HG02885 (cell line): ENCODE data around the gene CLIC4.

ENCODE experiments used
- ATAC-seq: cut with Tn5 transposase; IDR thresholded peaks from one replicate; pipeline ENCODE4 v1.9.1; 2021; ENCODE audit warnings: mild to moderate bottlenecking; ENCODE audit not compliant: unreplicated experiment, poor library complexity

CLIC4 gene

GRCh38 chr1:24853649-24854048, 108.4 kb downstream of the CLIC4 start:
- no peak for ATAC-seq

GRCh38 chr1:24855474-24855873, 110.2 kb downstream of the CLIC4 start:
- ATAC-seq: no peak

- ATAC-seq: no peak
These were observed 111.7 kb downstream of the CLIC4 start for GRCh38 chr1:24856787-24857506.

DNA sequence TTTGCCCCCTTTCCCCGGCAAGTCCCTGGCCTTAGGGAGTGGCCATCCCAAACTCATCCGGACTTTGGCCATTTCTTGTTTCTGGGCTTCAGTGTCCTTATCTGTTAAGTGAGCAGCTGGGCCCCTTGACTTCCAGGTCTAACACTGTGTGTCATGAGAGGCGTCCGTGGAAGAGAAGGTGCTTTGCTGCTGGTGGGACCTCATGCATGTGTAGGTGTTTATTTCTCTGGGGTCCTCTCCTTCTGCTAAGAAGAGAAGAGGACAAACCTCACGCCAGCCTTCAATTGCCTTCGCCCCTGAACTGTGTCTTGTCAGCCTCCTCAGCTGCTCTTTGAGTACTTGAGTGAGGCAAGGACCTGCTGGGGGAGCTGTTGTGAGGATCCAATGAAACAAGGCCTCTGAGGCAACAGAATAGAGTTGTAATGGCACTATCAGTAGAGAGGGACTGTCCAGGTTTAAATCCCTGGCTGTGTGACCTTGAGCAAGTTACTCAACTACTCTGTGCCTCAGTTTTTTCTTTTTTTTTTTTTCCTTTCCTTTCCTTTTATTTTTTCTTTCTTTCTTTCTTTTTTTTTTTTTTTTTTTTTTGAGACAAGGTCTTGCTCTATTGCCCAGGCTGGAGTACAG, 112.4 kb downstream of the CLIC4 start:
- ATAC-seq: no peak

- no peak for ATAC-seq
These were observed 113.0 kb downstream of the CLIC4 start for GRCh38 chr1:24858277-24858676.

GRCh38 chr1:24859063-24860010, 114.1 kb downstream of the CLIC4 start:
- no peak for ATAC-seq

DNA sequence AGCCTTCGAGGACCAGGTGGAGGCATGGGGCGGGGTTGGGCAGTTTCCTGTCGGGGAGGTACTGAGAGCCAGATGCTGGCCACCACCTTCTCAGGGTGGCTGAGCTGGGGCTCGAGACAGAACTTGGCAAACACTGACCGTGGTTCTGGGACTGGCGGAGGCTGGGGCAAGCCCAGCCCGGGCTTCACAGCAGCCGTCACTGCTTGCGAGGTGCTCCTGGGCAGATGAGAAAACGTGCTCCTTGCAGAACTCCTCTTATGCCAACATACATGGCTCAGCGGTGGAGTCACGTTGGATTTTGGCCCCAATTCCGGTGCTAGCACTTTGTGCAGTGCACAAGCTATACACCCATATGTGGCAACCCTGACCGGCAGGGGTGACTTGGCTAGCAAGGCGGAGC, 115.6 kb downstream of the CLIC4 start:
- ATAC-seq: no peak

- no peak for ATAC-seq
These were observed 116.8 kb downstream of the CLIC4 start for GRCh38 chr1:24861821-24862727.

DNA sequence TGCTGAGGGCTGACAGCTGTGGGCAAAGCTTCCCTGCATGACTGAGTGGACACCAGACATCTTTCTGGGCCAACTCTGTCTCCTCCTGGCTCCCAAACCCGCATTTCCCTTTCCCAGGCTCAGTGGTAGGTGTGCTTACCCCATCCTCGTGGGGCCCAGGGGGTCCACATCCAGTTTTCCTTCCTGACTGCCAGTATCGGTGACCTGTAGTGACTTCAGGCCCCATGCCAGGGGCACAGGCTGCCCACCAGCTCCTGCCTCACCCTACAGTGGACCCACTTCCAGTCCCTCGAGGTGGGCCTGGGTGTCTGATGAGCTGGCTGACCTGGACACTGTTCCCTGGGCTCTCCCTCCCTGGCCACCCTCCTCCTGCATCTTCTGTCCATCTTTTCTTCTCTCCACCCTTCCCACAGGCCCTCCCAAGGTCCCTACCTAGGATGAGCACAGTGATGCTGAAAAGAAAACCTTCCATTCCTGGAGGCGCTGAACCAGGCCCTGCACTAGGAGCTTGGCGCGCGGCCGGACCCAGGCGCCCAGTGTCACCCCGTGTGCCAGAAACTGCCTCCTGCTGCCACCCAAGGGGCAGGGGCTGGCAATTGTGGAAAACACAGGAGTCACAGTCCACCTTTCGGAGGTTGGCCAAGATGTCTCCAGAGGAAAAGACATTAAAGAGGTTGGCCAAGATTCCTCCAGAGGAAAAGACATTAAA, 117.7 kb downstream of the CLIC4 start:
- no peak for ATAC-seq

DNA sequence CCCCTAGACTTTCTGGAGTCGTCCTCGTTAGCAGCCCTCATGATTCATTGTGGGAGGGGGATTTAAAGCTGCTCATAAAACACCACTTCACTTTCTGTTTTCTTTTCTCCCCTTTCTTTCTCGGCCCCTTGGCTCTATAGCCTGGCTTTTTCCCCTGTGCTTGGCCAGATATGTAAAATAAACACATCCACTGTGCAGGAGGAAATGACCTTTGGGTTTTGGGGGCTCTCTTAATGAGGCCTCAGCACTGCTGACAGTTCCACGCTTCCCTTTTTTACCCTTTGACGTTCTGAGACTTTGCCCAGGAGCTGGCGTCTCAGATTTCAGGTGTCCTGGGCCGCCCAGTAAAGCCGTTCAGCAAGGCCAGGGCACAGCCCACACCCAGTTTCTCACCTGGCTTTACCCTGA, 119.1 kb downstream of the CLIC4 start:
- no peak for ATAC-seq

GRCh38 chr1:24865168-24865567, 119.9 kb downstream of the CLIC4 start:
- ATAC-seq: no peak

- ATAC-seq: no peak
These were observed 120.3 kb downstream of the CLIC4 start for GRCh38 chr1:24865587-24865986.

DNA sequence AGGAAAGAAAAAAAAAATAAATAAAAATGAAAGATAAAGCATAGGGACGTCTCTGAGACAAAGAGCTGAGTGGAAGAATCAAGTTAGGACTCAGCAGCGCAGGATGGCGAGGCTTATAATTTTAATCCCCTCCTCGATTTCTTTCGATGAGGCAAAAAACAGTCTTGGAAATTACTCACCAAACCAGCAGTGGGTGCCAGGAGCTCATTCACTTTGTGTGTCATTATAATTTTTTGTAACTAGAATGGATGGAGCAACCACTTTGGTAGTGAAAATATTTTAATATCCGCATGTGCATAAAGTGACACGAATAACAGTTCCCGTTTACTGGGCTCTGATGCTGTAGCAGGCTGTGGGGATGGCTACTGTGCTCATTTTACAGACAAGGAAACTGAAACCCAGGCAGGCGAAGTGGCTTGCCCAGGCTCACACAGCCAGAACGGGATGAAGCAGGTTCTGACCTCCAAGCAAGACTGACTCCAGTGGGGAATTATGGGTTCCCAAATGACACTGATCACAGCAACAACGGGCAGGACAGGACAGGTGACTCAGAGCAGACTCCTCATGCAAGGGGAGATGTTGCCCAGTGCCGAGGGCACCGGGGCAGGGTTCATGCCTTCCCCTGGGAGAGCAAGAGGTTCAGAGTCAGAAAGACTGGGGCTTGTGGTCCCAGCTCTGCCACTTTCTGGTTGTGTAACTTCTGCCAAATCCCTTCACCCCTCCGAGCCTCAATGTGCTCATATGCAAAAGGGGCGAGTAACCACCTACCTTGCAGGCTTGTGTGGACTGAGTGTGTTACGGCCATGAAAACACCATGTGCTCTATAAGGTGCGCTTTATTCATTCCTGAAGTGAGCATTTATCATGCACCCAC, 121.2 kb downstream of the CLIC4 start:
- ATAC-seq: no peak

DNA sequence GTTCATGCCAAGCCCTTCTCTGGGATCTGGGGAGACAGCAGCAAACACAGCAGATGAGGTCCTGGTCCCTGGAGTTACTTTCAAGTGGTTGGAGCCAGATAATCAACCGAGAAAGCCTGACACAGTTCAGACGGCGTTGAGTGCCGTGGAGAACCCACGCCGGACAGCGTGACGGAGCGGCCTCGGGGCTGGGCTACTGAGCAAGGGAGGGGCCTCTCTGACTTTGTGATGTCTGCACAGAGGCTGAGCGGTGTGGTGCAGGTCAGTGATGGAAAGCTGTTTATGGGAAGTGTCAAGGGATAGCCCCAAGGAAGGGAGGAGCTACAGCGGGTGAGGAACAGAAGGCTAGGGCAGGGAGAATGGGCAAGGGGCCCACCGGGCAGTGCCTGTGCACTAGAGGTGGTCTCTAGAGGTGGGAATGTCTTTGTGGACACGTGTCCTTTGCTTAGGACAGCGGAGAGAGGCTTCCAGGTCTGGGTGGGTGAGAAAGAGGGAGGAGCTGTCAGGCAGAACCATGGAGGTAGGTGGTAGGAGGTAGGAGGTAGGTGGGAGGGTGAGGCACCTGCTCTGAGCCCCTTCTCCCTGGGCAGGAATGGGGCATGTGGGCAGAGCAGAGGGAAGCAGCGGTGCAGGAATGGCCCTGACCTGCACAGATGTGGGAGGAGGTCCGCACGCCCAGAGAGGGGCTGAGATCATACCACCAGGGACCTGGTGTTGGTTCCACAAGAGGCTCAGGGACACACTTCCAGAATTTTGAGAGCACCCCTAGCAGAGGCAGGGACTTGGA, 122.0 kb downstream of the CLIC4 start:
- no peak for ATAC-seq

DNA sequence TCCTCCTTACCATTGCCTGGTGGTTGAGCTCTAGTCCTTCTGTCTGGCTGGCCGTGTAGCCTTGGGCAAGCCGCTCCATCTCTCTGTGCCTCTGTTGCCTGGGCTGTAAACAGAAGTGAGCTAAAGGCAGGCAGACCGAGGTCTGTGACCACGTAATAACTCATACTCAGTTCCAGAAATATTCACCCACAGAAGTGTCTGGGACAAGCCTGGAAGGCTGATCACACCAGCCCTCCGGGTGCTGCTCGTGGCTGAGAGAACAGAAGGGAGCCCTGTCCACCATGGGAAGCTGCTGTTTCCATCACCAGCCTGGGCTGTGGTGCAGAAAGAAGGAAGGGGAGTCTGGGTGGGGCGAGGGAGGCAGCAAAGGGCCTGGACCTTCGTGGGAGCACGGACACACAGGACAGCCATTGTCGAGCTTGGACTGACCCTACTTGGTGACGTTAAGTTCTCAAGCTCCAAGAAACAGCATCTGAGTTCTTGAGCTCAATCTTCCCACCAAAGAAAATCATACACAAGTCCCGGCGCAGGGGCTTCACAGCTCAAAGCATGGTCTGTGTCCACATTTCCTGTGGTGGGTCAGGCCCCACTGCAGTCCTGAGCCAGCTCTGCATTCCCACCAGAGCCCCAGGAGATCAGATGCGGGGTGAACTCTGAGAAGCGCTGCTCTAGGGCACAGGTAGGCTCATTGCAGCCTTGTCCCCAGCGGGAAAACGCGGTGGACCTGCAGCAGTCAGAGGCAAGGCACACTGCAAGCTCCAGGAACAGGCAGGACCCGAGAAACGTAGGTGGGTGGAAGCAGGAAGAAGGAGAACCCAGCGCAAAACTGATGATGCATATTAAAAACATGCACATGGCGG, 123.0 kb downstream of the CLIC4 start:
- ATAC-seq: no peak

- no peak for ATAC-seq
These were observed 125.4 kb downstream of the CLIC4 start for GRCh38 chr1:24870551-24871195.
